MCF 10A (cell line): ENCODE measurements around the gene WWOX. TPM values are rescaled to one million over a fixed set of nuclear protein-coding genes. Genes with fewer than 3 reads are reported as not detected.
"Not testable (repeated sequence)": the region's sequence is repeated elsewhere in the genome, so short reads cannot be mapped to it uniquely, and the experiment has no call there.

Experiments used
- BruUV-seq: library from RNA; stranded (reverse); fragments of 400-500 nt; replicated peaks from 2 replicates; lab custom pipeline; 2021; lab: Mats Ljungman, UMichigan
- CTCF ChIA-PET: fragments of 300-600 bp; sonication (Branson Sonifier 250); formaldehyde crosslinking; extraction: SDS; loops from one replicate; lab custom pipeline; 2021; ENCODE audit warnings: antibody characterized with exemption, inconsistent platforms; lab: Yijun Ruan, JAX
- POLR2A ChIA-PET: fragments of 300-600, 350-650 bp; sonication (Branson Sonifier 250); formaldehyde crosslinking; extraction: SDS; loops from one replicate; lab custom pipeline; 2020; ENCODE audit warnings: antibody characterized with exemption, inconsistent platforms; lab: Yijun Ruan, JAX
- DNase-seq: peaks from one replicate; pipeline ENCODE4 v3.0.0-alpha.2; 2018; ENCODE audit not compliant: unreplicated experiment
- H3K27ac Mint-ChIP-seq: one replicate; pipeline ENCODE4 v1.8.0; 2022; ENCODE audit warnings: mild to moderate bottlenecking, low read depth, mixed read lengths; ENCODE audit not compliant: unreplicated experiment
- H3K27me3 Mint-ChIP-seq: one replicate; pipeline ENCODE4 v1.8.0; 2022; ENCODE audit warnings: mixed read lengths; ENCODE audit not compliant: insufficient read depth, unreplicated experiment
- H3K36me3 Mint-ChIP-seq: one replicate; pipeline ENCODE4 v1.8.0; 2022; ENCODE audit warnings: mild to moderate bottlenecking, moderate library complexity, mixed read lengths; ENCODE audit not compliant: insufficient read depth, unreplicated experiment
- H3K4me1 Mint-ChIP-seq: one replicate; pipeline ENCODE4 v1.8.0; 2022; ENCODE audit warnings: mixed read lengths; ENCODE audit not compliant: insufficient read depth, unreplicated experiment
- H3K4me3 Mint-ChIP-seq: one replicate; pipeline ENCODE4 v1.8.0; 2022; ENCODE audit warnings: mild to moderate bottlenecking, moderate library complexity, mixed read lengths; ENCODE audit not compliant: unreplicated experiment
- H3K9me3 Mint-ChIP-seq: one replicate; pipeline ENCODE4 v1.8.0; 2022; ENCODE audit warnings: mixed read lengths; ENCODE audit not compliant: unreplicated experiment
- intact Hi-C: fragments of 100-400 bp; cut with micrococcal nuclease; formaldehyde crosslinking; loops from 2 replicates; pipeline ENCODE4 v1.14.1; 2022
- total RNA-seq: library from RNA; stranded (reverse); gene quantifications from 2 replicates; pipeline ENCODE4 v1.2.3, GENCODE V29; 2022
- TF ChIP-seq, protein P1 (sequence below): fragments of 200-600 bp; IDR thresholded peaks from one replicate; pipeline ENCODE4 v1.8.0; 2022; ENCODE audit warnings: antibody characterized with exemption, mild to moderate bottlenecking; ENCODE audit not compliant: unreplicated experiment

The WWOX gene
- total RNA-seq, 1 experiment from 2014 or later = 18.1 TPM

GRCh38 chr16:78596348-78596995, 497.0 kb downstream of the WWOX start:
- intact Hi-C loops = no loop called here
- no TSS peak for BruUV-seq
- CTCF ChIA-PET = no interaction called here
- POLR2A ChIA-PET = no interaction called here
- H3K4me3 Mint-ChIP-seq = no peak overlapping the region
- no peaks in the 10 kb centered on the region for H3K27me3 Mint-ChIP-seq
- no peaks in the 10 kb centered on the region for H3K4me1 Mint-ChIP-seq
- no peak for DNase-seq
- H3K36me3 Mint-ChIP-seq = no peaks in the 10 kb centered on the region
- H3K9me3 Mint-ChIP-seq = no peaks in the 10 kb centered on the region
- TF ChIP-seq, protein P1, sequence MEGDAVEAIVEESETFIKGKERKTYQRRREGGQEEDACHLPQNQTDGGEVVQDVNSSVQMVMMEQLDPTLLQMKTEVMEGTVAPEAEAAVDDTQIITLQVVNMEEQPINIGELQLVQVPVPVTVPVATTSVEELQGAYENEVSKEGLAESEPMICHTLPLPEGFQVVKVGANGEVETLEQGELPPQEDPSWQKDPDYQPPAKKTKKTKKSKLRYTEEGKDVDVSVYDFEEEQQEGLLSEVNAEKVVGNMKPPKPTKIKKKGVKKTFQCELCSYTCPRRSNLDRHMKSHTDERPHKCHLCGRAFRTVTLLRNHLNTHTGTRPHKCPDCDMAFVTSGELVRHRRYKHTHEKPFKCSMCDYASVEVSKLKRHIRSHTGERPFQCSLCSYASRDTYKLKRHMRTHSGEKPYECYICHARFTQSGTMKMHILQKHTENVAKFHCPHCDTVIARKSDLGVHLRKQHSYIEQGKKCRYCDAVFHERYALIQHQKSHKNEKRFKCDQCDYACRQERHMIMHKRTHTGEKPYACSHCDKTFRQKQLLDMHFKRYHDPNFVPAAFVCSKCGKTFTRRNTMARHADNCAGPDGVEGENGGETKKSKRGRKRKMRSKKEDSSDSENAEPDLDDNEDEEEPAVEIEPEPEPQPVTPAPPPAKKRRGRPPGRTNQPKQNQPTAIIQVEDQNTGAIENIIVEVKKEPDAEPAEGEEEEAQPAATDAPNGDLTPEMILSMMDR = no peak
- no peak overlapping the region for H3K27ac Mint-ChIP-seq

DNA sequence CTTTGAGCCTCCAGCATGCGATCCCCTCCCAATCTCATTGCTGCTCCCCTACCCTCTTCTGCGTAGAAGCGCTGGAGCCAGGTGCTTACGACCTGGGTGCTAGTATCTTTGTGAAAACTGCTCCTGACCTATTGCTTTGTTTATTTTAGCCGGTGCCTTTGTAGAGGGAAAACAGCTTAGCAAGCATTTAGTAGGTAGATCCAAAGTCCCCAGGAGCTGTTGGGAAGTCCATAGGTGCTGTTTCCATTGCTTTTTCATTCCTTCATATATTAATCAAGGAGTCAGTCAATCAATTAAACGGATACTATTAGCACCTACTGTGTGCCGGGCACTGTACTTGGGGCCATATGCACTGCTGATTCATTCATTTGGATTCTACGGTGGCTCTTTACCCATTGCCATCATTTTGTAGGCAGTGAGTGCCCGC, 497.6 kb downstream of the WWOX start:
- Mint-ChIP-seq H3K27ac (no peak overlapping the region), H3K27me3 (no peaks in the 10 kb centered on the region), H3K4me3 (no peak overlapping the region), H3K9me3 (no peaks in the 10 kb centered on the region), H3K36me3 (no peaks in the 10 kb centered on the region), H3K4me1 (no peaks in the 10 kb centered on the region)
- intact Hi-C loops = no loop called here
- no TSS peak for BruUV-seq
- ChIA-PET POLR2A (no interaction called here), CTCF (no interaction called here)
- TF ChIP-seq, protein P1 = no peak
- DNase-seq = no peak

DNA sequence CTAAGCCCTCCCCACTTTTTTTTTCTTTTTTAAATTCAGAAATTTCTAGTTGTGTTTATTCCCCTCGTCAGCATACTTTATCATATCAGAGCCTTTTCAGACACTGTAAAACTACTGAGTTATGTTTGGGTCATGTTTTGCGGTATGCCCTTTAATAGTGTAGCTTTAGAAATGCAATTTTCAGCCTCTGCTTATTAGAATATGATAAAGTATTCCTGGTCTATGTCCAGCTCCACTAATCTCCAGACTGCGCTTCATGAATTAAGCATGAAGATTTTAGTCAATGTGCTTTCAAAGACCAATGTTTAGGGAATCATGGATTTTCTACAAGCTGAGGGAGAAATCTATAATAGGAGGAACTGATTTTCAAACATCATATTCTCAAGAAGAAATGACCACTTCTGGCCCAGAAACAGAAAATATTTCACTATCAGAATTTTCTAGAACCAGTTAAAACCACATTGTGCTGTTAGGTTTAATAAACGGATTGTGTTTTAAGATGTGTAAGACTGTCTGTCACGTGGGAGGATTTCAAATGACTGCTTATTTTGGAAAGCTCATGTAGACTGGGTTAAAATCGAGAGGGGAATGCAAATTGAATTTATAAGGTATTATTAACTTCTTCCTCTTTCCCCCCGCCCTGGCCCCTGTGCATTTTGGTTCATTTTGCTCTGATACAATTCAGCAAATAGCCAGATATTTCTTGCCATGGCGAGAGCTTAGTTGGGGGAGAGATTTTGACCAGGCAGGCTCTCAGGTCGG, 498.5 kb downstream of the WWOX start:
- H3K27ac Mint-ChIP-seq = no peak overlapping the region
- CTCF ChIA-PET = interaction anchor here (0.6 kb wide), 1 partner anchor 15 kb away, joined by 3 read pairs; no protein-coding TSS in a partner anchor
- H3K4me1 Mint-ChIP-seq = no peaks in the 10 kb centered on the region
- intact Hi-C loops = no loop called here
- H3K27me3 Mint-ChIP-seq = no peaks in the 10 kb centered on the region
- DNase-seq = no peak
- no peaks in the 10 kb centered on the region for H3K9me3 Mint-ChIP-seq
- no peaks in the 10 kb centered on the region for H3K36me3 Mint-ChIP-seq
- BruUV-seq = no TSS peak
- POLR2A ChIA-PET = interaction anchor here (1.1 kb wide), 1 partner anchor 8 kb away, joined by 3 read pairs; no protein-coding TSS in a partner anchor
- TF ChIP-seq, protein P1 = no peak
- H3K4me3 Mint-ChIP-seq = no peak overlapping the region

DNA sequence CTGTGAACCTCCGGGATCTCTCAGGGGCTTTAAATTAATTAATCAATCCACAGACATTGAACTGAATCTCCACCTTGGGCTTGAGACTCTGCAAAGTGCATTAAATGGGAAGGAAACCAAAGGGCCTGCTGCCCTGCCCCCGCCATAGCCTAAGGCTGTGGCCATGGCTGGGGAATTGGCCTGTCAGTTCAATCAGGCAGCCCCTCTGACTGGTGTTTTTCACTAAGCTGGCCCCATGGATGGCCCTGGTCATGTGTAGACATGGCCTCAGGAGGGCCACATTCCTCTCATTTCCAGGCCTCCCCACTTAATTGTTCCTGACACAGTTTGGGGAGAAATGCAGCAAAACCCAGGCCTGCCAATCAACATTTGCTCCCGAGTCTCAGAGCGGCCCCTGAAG, 499.8 kb downstream of the WWOX start:
- no peaks in the 10 kb centered on the region for H3K9me3 Mint-ChIP-seq
- H3K27ac Mint-ChIP-seq = no peak overlapping the region
- no peaks in the 10 kb centered on the region for H3K27me3 Mint-ChIP-seq
- H3K36me3 Mint-ChIP-seq = no peaks in the 10 kb centered on the region
- TF ChIP-seq, protein P1 = no peak
- H3K4me3 Mint-ChIP-seq = no peak overlapping the region
- no TSS peak for BruUV-seq
- ChIA-PET POLR2A (no interaction called here), CTCF (no interaction called here)
- no peak for DNase-seq
- no peaks in the 10 kb centered on the region for H3K4me1 Mint-ChIP-seq
- intact Hi-C loops = no loop called here

GRCh38 chr16:78604423-78605062, 505.1 kb downstream of the WWOX start:
- POLR2A ChIA-PET = interaction anchor here (0.7 kb wide), 1 partner anchor 115 kb away, joined by 3 read pairs; no protein-coding TSS in a partner anchor
- H3K9me3 Mint-ChIP-seq, H3K27ac Mint-ChIP-seq, DNase-seq, H3K36me3 Mint-ChIP-seq, CTCF ChIA-PET, H3K4me3 Mint-ChIP-seq, BruUV-seq, H3K27me3 Mint-ChIP-seq, intact Hi-C loops: not testable (repeated sequence)
- peaks cover 21% of the 10 kb centered on the region for H3K4me1 Mint-ChIP-seq
